Ishikawa (cell line): Measurements from ENCODE around the gene ROBO3.

Source experiments
- CEBPB ChIP-seq: IDR thresholded peaks from 2 replicates; pipeline ENCODE4 v1.6.1; 2012
- EP300 ChIP-seq: IDR thresholded peaks from 2 replicates; pipeline ENCODE4 v1.6.1; 2012; ENCODE audit warnings: borderline replicate concordance
- RAD21 ChIP-seq: IDR thresholded peaks from 2 replicates; pipeline ENCODE4 v1.6.1; 2012; ENCODE audit warnings: low read depth

- no peak for TF ChIP-seq EP300
- TF ChIP-seq RAD21 = no peak
- TF ChIP-seq CEBPB = no peak
Observed at GRCh38 chr11:124891373-124891861, 26.2 kb downstream of the ROBO3 start.
